ENCODE measurements around the gene FGD2.

Gene FGD2

DNA sequence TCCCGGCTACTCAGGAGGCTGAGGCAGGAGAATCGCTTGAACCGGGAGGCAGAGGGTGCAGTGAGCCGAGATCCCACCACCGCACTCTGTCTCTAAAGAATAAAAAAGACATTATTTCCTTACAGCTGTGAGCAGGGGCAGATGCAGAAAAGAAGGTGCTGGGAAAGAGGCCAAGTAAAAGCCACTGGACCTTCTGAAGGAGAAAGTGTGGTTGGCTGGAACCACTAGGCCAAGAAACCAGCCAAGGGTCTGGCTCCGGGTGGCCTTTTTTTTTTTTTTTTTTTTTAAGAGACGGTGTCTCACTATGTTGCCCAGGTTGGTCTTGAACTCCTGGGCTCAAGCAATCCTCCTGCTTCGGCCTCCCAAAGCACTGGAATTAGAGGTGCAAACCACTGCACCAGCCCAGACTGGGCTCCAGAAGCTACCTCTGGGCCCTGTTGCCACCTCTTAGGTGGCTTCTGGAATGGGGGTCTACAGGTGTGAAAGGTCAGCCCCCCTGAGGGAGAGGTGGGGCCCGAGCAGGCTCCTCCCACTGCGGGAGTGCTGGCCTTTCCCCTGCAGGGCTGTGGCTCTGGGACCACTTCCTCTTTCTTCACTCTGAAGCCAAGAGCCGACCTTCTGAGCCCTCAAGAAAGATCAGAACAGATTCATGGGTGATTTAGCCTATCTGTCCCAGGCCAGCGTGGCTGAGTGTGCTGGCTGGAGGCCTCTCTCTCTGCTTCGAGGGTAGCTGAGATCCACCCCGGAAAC lies at the start of gene FGD2:
Gene FGD2, plus strand, starts transcription at position 595 of the 750 bp plus-strand sequence. CDS start 163 bp downstream, outside the sequence.
- DNase-seq, result no peak

DNA sequence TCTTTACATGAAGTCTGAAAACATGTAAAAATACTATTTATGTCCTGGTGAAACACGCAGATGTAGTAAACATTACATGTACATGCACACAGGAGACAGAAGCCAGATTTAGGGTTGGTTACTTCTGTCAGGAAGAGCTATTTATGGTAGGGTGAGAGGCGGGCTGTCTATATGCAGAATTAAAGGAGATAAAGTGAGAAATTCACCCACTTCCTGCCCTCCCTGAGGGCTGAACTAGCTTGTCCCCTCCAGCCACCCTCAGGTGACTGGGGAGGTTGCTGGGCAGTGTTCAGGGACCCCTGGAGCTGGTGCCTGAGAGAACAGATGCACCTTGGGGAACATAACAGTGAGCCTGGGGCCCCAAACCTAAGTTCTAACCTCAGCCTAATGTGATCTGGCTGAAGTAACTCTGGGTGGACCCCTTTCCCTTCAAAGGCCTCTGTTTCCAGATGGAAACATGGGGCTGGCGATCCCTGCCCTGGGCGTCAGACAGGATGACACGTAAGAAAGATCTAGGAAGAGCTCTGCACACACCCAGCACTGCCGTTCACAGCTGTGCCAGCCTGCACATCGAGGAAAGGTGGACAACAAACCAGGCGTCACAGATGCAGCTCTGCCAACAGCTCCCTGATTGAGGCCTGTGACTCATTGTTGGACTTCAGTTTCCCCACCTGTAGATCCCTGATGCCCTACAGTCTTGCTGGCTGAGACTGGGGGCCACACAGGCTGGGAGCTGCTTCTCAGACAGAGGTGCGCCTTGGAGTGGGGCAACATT lies 49.6 kb upstream of the FGD2 start:
- DNase-seq, result peak; percentile 57

- no peak for DNase-seq
Measured at GRCh38 chr6:36956446-36956820, 49.0 kb upstream of the FGD2 start.

GRCh38 chr6:36957773-36958271 lies 47.6 kb upstream of the FGD2 start:
- no peak for DNase-seq

DNA sequence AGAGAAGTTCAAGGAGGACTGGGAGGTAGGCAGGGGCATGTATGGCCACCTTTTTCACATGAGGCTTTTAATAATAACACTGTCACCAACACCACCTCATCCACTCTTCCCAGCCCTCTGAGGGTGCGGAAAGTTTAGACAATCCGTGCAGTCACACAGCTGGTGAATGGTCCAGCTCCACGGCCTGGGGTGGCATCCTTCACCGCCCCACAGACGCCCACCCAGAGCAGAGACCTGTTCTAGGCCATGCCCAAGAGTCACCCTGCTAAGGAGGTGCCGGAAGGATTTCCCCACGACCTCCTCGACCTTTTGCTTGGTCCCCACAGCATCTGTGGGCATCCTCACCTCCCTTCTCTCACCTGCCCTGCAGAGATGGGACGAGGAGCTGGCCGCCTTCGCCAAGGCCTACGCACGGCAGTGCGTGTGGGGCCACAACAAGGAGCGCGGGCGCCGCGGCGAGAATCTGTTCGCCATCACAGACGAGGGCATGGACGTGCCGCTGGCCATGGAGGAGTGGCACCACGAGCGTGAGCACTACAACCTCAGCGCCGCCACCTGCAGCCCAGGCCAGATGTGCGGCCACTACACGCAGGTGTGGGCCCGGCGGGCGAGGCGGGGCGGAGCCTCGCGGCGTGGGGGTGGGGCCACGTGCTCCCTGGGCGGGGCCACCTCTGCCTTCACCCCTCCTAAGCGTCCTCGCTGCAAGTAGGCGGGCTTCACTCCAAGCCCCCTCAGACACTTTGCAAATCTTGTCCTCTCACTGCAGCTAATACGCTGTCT lies 46.5 kb upstream of the FGD2 start:
- no peak for DNase-seq

- DNase-seq, result no peak
Measured at GRCh38 chr6:36959555-36960250, 45.8 kb upstream of the FGD2 start.

DNA sequence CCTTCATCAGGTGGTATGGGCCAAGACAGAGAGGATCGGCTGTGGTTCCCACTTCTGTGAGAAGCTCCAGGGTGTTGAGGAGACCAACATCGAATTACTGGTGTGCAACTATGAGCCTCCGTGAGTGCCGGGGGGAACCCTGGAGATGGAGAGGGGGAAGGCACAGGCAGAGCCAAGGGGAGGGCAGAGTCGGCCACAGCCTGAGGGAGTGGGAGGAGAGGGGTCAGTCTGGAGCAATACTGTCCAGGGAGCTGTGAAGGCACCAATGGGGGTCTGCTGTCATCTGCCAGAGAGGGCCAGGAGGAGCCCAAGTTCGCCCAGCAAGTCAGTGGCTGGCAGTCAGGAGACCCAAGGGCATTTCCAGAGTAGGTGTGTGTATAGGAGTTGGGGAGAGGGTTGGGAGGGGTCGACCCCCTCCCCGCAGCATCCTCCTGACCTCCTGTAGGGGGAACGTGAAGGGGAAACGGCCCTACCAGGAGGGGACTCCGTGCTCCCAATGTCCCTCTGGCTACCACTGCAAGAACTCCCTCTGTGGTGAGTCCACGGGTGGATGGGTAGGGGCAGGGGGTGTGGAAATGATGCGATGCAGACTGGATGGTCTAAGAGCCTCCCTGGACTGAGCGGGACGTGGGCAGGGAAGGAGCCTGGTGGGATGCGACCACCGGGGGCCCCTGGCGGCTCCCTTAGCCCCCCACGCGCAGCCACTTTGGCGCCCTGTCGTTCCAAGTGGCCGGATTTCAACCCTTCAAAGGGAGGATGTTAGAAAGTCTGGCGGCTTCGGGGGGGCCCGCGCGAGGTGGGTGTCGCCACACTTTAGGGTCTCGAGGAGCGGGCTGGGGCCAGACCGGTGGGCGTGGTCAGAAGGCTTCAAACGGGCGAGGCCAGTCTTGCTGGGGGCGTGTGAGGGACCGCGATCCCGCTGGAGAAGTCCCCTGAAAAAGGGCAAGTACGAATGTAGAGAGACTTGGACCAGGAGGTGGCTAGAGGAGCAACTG lies 43.7 kb upstream of the FGD2 start:
- no peak for DNase-seq

DNA sequence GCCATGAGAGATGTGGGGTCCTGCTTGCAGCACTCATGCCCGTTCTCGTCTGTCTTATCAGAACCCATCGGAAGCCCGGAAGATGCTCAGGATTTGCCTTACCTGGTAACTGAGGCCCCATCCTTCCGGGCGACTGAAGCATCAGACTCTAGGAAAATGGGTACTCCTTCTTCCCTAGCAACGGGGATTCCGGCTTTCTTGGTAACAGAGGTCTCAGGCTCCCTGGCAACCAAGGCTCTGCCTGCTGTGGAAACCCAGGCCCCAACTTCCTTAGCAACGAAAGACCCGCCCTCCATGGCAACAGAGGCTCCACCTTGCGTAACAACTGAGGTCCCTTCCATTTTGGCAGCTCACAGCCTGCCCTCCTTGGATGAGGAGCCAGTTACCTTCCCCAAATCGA lies 42.6 kb upstream of the FGD2 start:
- peak; percentile 84 for DNase-seq

GRCh38 chr6:36963451-36964290 lies 41.8 kb upstream of the FGD2 start:
- no peak for DNase-seq

- no peak for DNase-seq
Measured at GRCh38 chr6:36964349-36964748, 41.1 kb upstream of the FGD2 start.

GRCh38 chr6:36964908-36965307 lies 40.5 kb upstream of the FGD2 start:
- DNase-seq, result no peak

DNA sequence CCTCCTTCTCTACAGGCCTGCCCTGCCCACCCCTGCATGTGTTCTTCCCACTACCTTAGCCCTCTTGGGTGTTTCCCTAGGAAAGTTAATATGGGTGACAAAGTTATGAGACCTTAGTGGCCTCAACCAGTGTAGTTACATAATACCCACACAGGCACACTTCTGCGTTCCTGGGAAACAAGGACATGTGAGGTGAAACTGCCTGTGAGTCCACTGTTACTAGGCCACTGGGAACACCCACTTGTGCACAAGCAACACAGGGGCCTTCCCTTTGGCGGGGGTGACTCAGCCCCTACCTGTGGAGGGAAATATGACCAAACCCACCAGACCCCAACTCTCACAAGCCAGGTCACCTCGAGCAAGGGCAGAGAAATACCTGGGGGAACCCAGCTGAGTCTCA lies 38.2 kb upstream of the FGD2 start:
- no peak for DNase-seq

DNA sequence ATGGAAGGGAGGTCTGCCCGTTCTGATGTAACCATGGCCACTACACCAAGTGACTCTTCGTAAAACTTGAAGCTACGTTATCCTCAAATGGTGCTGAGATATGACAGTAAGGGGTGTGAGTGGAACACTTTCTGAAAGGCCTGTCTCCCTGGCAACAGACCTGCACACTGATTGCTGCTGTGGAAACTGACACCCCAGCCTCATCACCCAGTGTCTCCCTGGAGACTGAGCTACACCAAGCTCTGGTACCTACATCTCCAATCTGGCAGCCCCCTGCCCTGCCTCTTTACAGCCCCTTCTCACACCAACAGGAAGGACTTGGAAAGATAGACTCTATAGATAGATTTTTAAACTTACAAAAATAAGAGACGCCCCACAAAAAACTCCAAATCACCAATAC lies 37.7 kb upstream of the FGD2 start:
- DNase-seq, result no peak

- DNase-seq, result no peak
Measured at GRCh38 chr6:36968266-36968977, 37.0 kb upstream of the FGD2 start.

GRCh38 chr6:36969240-36969691 lies 36.2 kb upstream of the FGD2 start:
- DNase-seq, result no peak

DNA sequence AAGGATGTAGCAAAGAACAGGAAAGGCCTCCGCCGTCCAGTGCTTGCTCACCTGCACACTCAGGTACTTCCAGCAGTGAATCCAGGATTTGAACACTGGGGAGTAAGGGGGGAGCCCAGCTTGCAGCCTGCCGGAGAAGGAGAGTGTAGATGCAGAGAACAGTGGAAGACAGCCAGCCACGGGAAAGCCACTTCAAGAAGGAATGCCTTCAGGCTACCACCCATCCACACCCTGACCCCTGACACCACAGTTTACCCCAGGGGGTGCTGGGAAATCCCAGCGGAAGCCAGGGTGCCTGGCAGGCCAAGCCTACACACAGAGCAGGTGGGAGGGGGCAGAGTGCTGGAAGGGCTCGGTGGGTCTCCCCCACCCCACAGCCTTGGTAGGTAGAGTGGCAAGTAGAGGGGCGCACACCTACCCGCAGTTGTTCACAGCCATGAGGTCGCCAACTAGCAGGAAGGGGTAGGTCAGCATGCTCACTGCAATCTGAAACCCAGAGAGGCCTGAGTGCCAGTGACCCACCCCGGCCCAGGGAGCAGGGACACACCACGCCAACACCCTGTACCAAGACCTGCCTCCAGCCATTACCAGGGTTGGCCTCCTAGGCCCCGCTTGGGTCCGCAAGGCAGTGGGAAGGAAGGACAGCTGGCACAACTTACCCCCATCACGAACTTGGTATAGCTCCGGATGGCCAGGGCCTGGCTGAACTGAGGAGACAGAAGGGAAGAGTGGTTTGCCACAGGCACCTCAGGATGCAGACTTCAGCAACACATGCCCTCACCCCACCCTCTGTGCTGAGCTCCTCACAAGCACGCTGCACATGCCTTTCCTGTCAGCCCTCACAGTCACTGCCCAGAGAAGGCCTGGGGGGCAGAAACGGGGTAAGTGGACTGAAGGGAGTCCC lies 35.2 kb upstream of the FGD2 start:
- no peak for DNase-seq

GRCh38 chr6:36970892-36971842 lies 34.3 kb upstream of the FGD2 start:
- DNase-seq, result no peak
